ENCODE data around the gene NFATC2.

- no peak for TF ChIP-seq CTCF (IDR thresholded peaks at IDR 0.05)
- no peak for TF ChIP-seq POLR2A (IDR thresholded peaks at IDR 0.05)
- TF ChIP-seq POLR2AphosphoS5 (IDR thresholded peaks at IDR 0.05) = no peak
These were observed 118.7 kb downstream of the NFATC2 start for GRCh38 chr20:51423810-51424209.
